ENCODE results near the gene PTCSC3.

- TF ChIP-seq POLR2A (IDR thresholded peaks at IDR 0.05; ENCODE audit: low read depth, low read length) (no peak), ZBTB33 (IDR thresholded peaks at IDR 0.05) (no peak), EZH2 (IDR thresholded peaks at IDR 0.05; ENCODE audit: borderline replicate concordance, control insufficient read depth, low read depth, low read length) (no peak), SP1 (IDR thresholded peaks at IDR 0.05; ENCODE audit: low read depth, low read length) (no peak), CBX5 (IDR thresholded peaks at IDR 0.05; ENCODE audit: low read depth) (no peak), USF2 (IDR thresholded peaks at IDR 0.05; ENCODE audit: borderline replicate concordance, low read depth, low read length) (no peak), EP300 (IDR thresholded peaks at IDR 0.05; ENCODE audit: borderline replicate concordance in 1 of 2, control insufficient read depth in 1 of 2, low read depth in 2 of 2, low read length in 2 of 2) (no peak), MXI1 (IDR thresholded peaks at IDR 0.05; ENCODE audit: low read depth, low read length) (no peak), GATAD2B (conservative IDR thresholded peaks at IDR 0.05; ENCODE audit: low read depth) (no peak), SPI1 (IDR thresholded peaks at IDR 0.05; ENCODE audit: borderline replicate concordance, insufficient read depth, low read depth, low read length) (no peak), CTCF (IDR thresholded peaks at IDR 0.05 in 2 of 3, conservative IDR thresholded peaks at IDR 0.05 in 1 of 3; ENCODE audit: control insufficient read depth in 2 of 3, extremely low read depth in 1 of 3, insufficient read depth in 1 of 3, low read depth in 3 of 3, low read length in 3 of 3) (peak in 1 of 3 experiments; percentile 34; a peak in 2 of 6 replicates), RAD51 (IDR thresholded peaks at IDR 0.05) (no peak), IKZF1 (conservative IDR thresholded peaks at IDR 0.05) (no peak)
These were observed 71.1 kb downstream of the PTCSC3 start for GRCh38 chr14:36105401-36105800.
